ENCODE results near the gene SORBS1.

Gene SORBS1

DNA sequence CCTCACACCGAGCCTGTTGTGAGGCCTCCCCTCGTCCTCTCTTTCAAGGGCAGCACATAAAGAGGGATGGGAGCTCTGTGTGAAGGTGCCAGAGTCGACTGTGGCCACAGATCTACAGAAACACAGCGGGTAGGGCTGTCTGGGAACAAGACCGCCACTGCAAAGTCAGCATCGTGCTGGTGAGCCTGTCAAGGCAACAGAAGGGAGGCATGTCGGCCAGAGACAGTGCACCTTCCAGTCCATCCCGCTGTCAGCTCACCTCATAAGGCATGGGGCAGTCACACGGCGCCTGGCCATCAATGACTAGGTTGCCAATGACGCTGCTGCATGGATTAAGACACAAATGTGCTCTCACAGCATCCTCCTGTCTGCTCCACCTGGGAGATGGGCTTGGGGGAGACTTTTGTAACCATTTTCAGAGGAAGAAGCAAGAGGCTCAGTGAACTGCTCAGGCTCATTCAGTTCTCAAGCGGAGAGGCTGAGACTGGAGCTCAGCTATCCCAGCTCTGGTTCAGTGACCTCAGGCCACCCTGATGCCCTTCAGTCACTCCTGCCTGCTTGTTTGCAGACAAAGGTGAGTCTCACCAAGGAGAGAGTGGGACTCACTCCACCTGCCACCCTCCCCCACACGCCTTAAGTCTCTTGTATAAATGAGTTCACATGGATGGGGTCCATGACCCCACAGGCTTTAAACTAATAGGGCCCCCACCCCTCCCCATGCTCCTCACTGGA, 125.5 kb downstream of the SORBS1 start:
- DNase-seq (ENCODE audit: low read depth), result no peak

DNA sequence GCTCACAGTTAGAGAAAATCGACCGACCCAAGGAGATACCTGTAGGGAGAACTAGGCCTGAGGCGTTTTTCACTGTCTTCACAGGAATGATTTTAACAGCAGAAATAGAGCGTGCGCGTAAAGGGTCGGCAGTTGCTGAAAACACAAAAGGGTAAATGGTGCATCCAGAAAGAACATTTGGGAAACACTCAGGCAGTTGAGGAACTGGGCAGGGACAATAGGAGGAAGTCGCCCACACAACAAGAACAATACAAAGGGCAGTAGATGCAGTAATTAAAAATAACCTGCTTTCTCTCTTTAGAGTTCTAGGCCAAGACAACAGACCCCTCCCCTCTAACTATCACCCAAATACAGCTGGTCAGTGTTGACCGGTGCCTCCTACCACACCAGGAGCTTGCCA, 126.6 kb downstream of the SORBS1 start:
- no peak for DNase-seq (ENCODE audit: low read depth)

DNA sequence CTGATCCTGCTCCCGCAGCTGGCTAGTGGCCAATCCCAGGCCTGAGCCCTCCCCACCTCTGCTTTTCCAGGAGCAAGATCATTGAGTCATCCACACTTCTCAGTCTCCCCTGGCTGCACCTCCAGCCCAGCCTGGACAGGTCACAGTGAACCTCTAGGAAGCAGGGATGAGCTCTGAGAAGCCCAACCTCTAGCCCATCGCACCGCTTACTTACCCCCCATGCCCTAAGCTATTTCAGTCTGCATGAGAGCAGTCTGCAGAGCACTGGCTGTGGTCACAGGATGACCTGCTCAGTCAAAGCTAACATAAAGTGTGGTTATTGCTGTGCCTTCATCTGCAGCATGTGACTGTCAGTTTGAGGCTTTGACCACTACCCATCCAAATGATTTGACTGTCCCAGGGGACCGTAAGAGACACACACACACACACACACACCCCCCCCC, 129.2 kb downstream of the SORBS1 start:
- DNase-seq (ENCODE audit: low read depth), result no peak

DNA sequence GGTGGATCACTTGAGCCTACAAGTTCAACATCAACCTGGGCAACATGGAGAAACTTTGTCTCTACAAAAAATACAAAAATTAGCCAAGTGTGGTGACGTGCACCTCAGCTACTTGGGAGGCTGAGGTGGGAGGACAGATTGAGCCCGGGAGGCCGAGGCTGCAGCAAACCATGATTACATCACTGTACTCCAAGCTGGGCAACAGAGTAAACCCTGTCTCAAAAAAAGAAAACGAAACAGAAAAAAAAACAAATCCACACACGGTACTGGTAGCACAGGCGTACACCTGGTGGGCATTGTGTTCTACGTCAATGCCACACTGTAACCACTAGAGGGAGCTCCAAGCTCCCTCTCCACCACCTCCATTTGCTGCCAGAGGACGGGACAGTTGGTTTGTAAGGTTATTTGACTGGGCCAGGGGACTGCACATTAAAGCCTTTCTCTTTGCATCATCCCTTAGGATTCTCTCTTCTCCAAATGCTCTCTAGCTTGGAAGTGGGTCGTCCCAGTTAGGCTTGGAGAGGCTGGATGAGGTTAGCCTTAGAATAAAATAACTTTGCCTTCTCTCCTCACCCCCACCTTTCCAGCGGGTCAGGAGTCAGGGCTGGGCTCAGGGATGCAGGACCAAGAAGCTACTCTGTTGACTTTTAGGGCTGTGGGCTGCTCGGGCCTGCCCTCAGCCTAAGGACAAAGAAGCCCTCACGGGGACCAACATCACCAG, 130.8 kb downstream of the SORBS1 start:
- peak; percentile 40 for DNase-seq (ENCODE audit: low read depth)

DNA sequence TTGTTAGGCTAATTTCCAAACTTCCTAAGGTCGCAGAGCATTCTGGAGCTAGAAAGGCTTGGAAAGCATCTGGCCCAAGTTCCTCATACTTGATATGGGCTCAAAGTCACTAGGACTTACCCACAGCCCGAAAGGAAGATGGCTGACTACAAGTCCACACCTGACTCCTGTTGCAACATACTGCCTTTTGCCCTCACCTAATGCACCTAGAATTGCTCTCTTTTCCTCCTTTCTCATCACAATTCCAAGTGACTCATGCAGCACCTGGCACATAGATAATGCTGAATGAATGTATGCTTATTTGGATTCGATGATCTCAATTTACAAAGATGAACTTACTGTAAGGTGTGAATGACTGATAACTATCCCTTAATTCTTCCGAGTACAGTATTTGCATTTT, 131.5 kb downstream of the SORBS1 start:
- no peak for DNase-seq (ENCODE audit: low read depth)

- DNase-seq (ENCODE audit: low read depth), result no peak
Measured at GRCh38 chr10:95428701-95429100, 132.5 kb downstream of the SORBS1 start.

DNA sequence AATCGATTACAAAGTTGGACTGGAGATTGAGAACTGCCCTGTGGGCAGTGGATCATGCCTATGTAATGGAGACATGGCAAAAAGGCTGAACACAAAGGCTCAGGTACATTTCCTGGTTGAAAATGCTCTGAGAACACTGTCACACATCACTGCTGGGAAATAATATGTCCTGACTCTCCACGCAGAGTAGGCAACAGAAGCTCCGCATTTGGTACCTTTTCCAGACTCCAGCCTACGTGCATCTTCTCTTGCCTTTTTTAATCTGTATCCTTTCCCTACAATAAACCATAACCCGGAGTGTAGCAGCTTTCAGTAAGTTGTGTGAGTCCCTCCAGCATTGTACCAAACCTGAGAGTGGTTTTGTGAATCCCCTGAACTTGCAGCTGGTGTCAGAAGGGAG, 134.7 kb downstream of the SORBS1 start:
- no peak for DNase-seq (ENCODE audit: low read depth)

GRCh38 chr10:95425592-95426465, 135.3 kb downstream of the SORBS1 start:
- no peak for DNase-seq (ENCODE audit: low read depth)

GRCh38 chr10:95423164-95424005, 137.8 kb downstream of the SORBS1 start:
- no peak for DNase-seq (ENCODE audit: low read depth)

DNA sequence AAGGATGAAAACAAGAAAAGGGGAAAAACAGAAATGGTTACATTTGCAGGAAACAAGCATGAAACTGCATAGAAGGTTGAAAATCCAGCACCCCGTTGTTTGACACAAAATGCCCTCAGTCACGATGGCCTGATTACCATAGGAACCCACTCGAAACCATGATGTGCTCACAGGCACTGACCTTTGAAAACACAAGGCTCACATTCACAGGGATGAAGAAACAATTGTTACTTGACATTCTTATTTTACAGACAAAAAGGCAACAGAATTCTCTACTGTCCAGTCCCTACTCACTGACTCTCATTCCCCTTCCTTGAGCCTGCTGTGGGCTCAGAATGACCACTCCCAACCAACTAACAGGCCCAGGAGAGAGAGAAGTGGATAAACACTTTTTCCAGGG, 138.9 kb downstream of the SORBS1 start:
- no peak for DNase-seq (ENCODE audit: low read depth)

DNA sequence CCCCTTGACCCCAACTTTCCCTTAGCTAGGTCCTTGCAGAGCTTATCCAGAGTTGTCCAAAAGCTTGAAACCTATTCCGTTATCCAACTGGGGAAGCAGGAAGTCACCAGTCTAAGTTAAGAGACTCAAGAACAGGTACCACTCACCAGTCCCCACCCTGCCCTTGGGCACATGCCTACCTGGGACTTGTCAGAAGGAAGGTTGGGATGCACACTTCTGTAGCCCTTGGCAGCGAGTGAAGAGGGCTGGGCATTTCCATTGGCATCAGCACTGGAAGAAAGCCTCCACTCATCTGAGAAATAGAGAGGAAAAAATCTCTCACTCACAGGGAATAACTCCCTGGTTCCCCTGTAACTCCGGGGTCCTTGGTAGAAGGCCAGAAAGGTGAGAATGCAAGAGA, 139.4 kb downstream of the SORBS1 start:
- no peak for DNase-seq (ENCODE audit: low read depth)

- no peak for DNase-seq (ENCODE audit: low read depth)
Measured at GRCh38 chr10:95419399-95419798, 141.8 kb downstream of the SORBS1 start.

DNA sequence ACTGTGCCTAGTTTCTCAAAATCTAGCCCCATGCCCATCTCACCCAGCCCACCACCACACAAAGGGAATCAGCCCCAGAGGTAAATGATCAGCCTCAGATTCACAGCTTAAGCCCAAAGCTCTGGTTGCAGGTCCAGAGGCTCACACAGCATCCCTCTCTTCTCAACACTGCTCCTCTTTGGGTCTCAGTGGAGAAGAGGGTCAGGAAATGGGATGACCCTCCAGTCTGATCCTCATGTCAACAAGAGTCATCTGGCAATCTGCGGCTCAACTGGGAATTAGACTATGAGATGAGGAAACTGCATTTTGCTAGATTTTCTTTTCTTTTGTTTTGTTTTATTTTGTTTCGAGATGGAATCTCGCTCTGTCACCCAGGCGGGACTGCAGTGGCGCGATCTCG, 144.2 kb downstream of the SORBS1 start:
- no peak for DNase-seq (ENCODE audit: low read depth)

DNA sequence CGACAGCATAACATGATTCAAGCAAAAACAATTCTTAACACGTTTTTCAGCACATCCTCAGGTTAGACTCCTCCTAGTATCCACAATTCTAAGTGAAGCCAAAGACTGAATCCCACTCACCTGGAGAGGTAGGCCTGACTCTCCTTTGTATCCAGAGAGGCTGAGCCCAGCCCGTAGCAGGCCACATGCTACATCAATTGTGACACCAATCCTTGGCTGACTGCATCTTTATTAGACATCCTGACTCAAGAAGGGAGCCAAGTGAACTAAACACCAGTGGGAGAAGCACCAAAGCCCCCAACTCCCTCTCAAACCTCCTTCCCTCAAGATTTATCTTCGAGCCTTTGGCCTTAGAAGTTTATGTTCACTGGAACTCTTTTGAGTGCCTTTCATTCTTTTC, 144.9 kb downstream of the SORBS1 start:
- DNase-seq (ENCODE audit: low read depth), result no peak

DNA sequence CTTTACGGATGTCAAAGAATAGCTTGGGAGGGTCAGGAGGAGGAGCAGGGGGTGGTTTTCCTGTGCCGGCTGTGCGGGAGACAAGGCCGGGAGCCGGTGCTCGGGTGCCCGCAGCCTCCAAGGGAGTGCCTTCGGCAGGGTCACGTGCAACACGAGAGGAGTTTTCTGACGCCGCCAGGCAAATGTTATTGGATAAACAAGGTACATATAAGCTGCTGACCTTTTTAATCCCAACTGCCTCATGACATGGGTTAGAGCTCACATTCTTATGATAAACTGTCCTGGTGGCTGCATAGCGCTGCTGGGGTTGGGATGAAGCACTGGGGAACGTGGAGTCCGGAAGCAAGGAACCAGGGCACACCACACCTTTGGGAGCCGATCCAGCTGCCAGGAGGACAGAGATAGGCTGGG, 145.5 kb downstream of the SORBS1 start:
- DNase-seq (ENCODE audit: low read depth), result no peak

- no peak for DNase-seq (ENCODE audit: low read depth)
Measured at GRCh38 chr10:95414844-95415485, 146.2 kb downstream of the SORBS1 start.

DNA sequence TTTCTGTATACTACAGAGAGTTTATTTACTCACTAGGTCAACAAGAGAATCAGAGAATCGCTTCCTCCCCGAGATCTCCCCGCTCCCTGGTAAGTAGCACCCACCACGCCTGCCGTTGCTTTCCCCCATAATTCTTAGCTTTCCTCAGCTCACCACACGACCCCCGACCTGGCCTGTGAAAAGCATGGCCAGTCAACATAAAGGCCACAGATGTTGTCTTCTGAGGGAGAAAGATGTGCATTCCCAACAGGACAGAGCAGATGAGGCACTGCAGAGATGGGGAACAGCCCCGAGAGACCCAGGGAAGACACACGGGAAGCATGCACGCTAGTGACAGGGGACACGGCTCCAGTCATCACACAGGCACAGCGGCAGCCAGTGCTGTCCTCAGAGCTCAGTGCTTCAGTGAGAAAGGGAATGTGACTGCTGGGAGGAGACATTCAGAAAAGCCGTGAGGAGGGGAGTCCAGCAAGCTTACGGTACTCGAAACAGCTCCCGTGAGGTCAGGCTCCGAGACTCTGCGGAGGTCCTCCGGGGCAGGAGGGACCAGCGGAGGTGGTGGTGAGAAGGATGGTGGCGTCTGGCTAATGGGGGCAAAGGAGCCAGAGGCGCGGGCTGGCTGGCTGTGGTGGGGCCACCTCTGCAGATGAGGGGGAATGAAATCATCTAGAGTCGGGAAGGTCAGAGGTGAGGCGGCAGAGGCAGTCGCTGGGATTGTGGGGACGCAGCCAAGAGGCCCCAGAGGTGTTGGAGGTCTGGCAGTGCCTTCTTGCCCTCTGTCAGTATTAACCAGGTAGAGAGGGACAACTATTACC, 146.9 kb downstream of the SORBS1 start:
- DNase-seq (ENCODE audit: low read depth), result no peak

- DNase-seq (ENCODE audit: low read depth), result no peak
Measured at GRCh38 chr10:95413588-95413987, 147.6 kb downstream of the SORBS1 start.

DNA sequence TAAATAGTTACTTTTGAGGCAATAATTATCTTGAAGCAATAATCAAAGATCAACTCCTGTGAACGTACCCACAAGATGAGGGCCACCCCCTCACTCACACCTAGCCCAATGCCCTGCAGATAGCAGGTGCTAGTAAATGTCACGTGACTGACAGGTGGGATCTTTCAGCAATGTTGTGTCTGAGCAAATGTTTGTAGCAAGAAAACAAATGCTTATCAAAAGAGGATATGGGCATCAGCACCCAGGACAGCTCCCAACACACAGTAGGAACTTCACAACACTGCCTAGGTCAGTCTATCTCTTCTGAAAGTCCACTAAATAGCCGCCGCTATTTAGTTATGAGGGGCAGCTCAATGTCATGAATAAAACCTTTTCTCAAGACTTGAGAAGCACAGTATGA, 149.5 kb downstream of the SORBS1 start:
- DNase-seq (ENCODE audit: low read depth), result no peak
